Peyer's patch (tissue), 4 donors: Measurements from ENCODE around the gene SMCO2. TPM values are rescaled to one million over a fixed set of nuclear protein-coding genes. Genes with fewer than 3 reads are reported as not detected.

Experiments used
- DNase-seq, 3 donors: peaks; one replicate each; pipeline ENCODE4 v3.0.0-alpha.2; 2017 to 2019
- H3K27ac ChIP-seq, 4 donors: fragments of 200-600 bp; sonication (generic); one replicate each; pipeline ENCODE4 v1.5.1; 2016 to 2019
- H3K27me3 ChIP-seq, 2 donors: fragments of 200-600 bp; sonication (generic); one replicate each; pipeline ENCODE4 v1.5.1; 2019
- H3K36me3 ChIP-seq, 3 donors: fragments of 200-600 bp; sonication (generic); one replicate each; pipeline ENCODE4 v1.5.1; 2016 to 2019
- H3K4me1 ChIP-seq, 4 donors: fragments of 200-600 bp; sonication (generic); one replicate each; pipeline ENCODE4 v1.5.1; 2016 to 2019
- H3K4me3 ChIP-seq, 4 donors: fragments of 200-600 bp; sonication (generic); 1 replicate in 3 of 4; 2 replicates in 1 of 4; pipeline ENCODE4 v1.5.1; 2016 to 2019; ENCODE audit warnings: mild to moderate bottlenecking in 1 of 4
- H3K9me3 ChIP-seq, 4 donors: fragments of 200-600 bp; sonication (generic); one replicate each; pipeline ENCODE4 v1.5.1; 2016 to 2019; ENCODE audit warnings: mild to moderate bottlenecking in 1 of 4
- CTCF ChIP-seq, 6 experiments: fragments of 450-650 bp in 4 of 6; fragments of 200-600 bp in 2 of 6; sonication (generic) in 1 of 6; IDR thresholded peaks; one replicate each; pipeline ENCODE4 v1.5.1; 2017 to 2019; ENCODE audit warnings: antibody characterized with exemption in 6 of 6, mild to moderate bottlenecking in 3 of 6, moderate library complexity in 1 of 6
- POLR2A ChIP-seq, 2 donors: fragments of 450-650 bp; IDR thresholded peaks; one replicate each; pipeline ENCODE4 v1.5.1; 2017; ENCODE audit warnings: antibody characterized with exemption in 2 of 2, mild to moderate bottlenecking in 2 of 2, moderate library complexity in 2 of 2
- total RNA-seq, 4 donors: library from RNA; depleted of rRNA; stranded (reverse); fragments of >200 nt; gene quantifications; one replicate each; pipeline ENCODE4 v1.1.0, GENCODE V29; 2016

The SMCO2 gene
- total RNA-seq, 4 donors from 2014 or later = not detected

DNA sequence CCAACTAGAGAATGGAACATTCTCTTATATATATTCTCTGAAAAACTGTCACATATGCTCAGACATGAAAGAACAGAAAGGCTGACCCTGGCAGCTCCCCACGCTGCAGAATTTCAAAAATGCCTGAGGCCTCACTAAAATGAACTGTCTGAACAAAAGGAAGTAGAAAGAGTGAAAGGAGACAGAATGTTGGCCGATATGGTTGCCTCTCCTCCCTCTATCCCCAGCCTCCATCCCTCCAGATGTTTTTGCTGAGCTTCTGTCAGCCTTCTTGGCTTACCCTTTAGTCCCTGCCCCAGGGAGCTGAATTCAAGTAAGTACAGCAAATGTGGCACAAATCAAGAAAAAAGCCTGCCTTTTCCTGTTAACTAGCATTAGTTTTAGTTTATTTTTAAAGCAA is 6.9 kb downstream of the SMCO2 start:
- no peak overlapping the region for H3K4me3 ChIP-seq
- H3K36me3 ChIP-seq = no peaks in the 10 kb centered on the region
- no peaks in the 10 kb centered on the region for H3K4me1 ChIP-seq
- no peaks in the 10 kb centered on the region for H3K27me3 ChIP-seq
- H3K9me3 ChIP-seq = no peaks in the 10 kb centered on the region
- no peak overlapping the region for H3K27ac ChIP-seq
- no peak for DNase-seq
- TF ChIP-seq CTCF (IDR thresholded peaks at IDR 0.05) = no peak
- TF ChIP-seq POLR2A (IDR thresholded peaks at IDR 0.05) = no peak

- no peak for DNase-seq
- Histone ChIP-seq H3K9me3 (no peaks in the 10 kb centered on the region), H3K27ac (no peak overlapping the region), H3K4me1 (no peaks in the 10 kb centered on the region), H3K4me3 (no peak overlapping the region), H3K27me3 (no peaks in the 10 kb centered on the region), H3K36me3 (no peaks in the 10 kb centered on the region)
- TF ChIP-seq POLR2A (IDR thresholded peaks at IDR 0.05) (no peak), CTCF (IDR thresholded peaks at IDR 0.05) (no peak)
These were observed 9.1 kb downstream of the SMCO2 start for GRCh38 chr12:27455589-27455988.

DNA sequence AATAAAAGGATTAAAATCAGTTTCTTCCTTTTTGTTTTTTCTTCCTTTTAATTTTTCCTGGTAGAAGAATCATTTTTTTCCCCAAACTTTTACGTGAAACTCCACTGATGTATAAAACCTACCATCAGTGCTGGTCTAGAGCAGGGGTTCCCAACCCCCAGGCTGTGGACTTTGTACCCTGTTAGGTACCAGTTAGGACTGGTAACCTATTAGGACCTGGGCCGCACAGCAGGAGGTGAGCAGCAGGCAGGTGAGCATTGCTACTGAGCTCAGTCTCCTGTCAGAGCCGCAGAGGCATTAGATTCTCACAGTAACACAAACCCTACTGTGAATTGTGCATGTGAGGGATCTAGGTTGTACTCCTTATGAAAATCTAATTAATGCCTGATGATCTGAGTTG is 10.1 kb downstream of the SMCO2 start:
- H3K9me3 ChIP-seq = no peaks in the 10 kb centered on the region
- H3K27ac ChIP-seq = no peak overlapping the region
- no peaks in the 10 kb centered on the region for H3K36me3 ChIP-seq
- no peaks in the 10 kb centered on the region for H3K27me3 ChIP-seq
- no peak overlapping the region for H3K4me3 ChIP-seq
- TF ChIP-seq POLR2A (IDR thresholded peaks at IDR 0.05) (no peak), CTCF (IDR thresholded peaks at IDR 0.05) (no peak)
- no peak for DNase-seq
- H3K4me1 ChIP-seq = no peaks in the 10 kb centered on the region

DNA sequence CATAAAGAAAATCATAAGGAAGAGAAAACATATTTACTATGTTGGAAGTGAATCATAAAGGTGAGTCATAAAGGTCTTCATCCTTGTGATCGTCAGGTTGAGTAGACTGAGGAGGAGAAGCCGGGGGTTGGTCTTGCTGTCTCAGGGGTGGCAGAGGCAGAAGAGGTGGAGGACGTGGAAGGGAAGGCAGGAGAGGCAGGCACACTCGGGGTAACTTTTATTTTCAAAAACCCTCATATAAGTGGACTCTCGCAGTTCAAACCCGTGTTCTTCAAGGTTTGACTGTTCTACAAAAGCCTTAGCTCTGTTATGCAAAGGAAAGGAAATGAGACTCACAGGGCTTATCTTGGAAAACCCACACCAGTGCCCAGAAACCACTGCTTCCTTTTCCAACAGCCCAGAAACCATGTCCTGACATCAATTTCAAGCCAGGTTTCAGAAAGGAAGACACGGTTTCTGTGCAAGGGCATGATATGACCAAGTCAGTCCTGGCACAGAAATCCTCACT is 14.0 kb downstream of the SMCO2 start:
- Histone ChIP-seq H3K9me3 (no peaks in the 10 kb centered on the region), H3K36me3 (no peaks in the 10 kb centered on the region), H3K27me3 (no peaks in the 10 kb centered on the region), H3K4me3 (no peak overlapping the region), H3K4me1 (no peaks in the 10 kb centered on the region), H3K27ac (no peak overlapping the region)
- no peak for DNase-seq
- TF ChIP-seq POLR2A (IDR thresholded peaks at IDR 0.05) = no peak
- no peak for TF ChIP-seq CTCF (IDR thresholded peaks at IDR 0.05)

- no peak for DNase-seq
- H3K27ac ChIP-seq = no peak overlapping the region
- TF ChIP-seq POLR2A (IDR thresholded peaks at IDR 0.05) = no peak
- no peak for TF ChIP-seq CTCF (IDR thresholded peaks at IDR 0.05)
These were observed 15.7 kb downstream of the SMCO2 start for GRCh38 chr12:27462151-27462694.

DNA sequence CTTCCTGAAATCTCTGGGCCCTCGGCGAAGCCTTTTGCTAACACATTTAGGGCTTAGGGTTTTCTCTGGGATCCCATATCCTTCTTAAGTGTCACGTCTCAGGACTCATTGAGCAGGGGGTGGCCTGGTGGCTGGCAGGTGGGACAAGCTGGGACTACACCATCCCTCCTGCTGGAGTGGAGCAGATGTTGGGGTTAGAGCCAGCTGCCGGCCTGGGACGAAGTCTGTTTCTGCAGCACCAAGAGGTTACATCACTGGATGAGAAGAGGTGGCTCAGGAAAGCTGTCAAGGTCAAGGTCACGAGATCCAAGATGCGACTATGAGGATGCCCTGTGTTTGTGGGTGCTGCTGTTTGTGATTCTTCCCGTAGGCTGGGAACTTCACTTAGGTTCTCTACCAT is 16.3 kb downstream of the SMCO2 start:
- no peak for DNase-seq
- no peak overlapping the region for H3K27ac ChIP-seq
- TF ChIP-seq POLR2A (IDR thresholded peaks at IDR 0.05) = no peak
- TF ChIP-seq CTCF (IDR thresholded peaks at IDR 0.05) = no peak

More at GRCh38 chr12:27462151-27462694, 15.7 kb downstream of the SMCO2 start:
- Histone ChIP-seq H3K9me3 (no peaks in the 10 kb centered on the region), H3K4me3 (no peak overlapping the region), H3K36me3 (no peaks in the 10 kb centered on the region), H3K4me1 (no peaks in the 10 kb centered on the region), H3K27me3 (no peaks in the 10 kb centered on the region)

More for the DNA sequence above, 16.3 kb downstream of the SMCO2 start:
- no peaks in the 10 kb centered on the region for H3K36me3 ChIP-seq
- no peaks in the 10 kb centered on the region for H3K9me3 ChIP-seq
- no peak overlapping the region for H3K4me3 ChIP-seq
- H3K27me3 ChIP-seq = no peaks in the 10 kb centered on the region
- H3K4me1 ChIP-seq = no peaks in the 10 kb centered on the region
